SKM-1 (cell line): ENCODE results near the gene AGPAT1.
"Not testable (repeated sequence)": the region's sequence is repeated elsewhere in the genome, so short reads cannot be mapped to it uniquely, and the experiment has no call there.

Source experiments
- DNase-seq: peaks from one replicate; lab custom pipeline; 2025; ENCODE audit not compliant: unreplicated experiment; lab: John Stamatoyannopoulos, UW

AGPAT1 gene

DNA sequence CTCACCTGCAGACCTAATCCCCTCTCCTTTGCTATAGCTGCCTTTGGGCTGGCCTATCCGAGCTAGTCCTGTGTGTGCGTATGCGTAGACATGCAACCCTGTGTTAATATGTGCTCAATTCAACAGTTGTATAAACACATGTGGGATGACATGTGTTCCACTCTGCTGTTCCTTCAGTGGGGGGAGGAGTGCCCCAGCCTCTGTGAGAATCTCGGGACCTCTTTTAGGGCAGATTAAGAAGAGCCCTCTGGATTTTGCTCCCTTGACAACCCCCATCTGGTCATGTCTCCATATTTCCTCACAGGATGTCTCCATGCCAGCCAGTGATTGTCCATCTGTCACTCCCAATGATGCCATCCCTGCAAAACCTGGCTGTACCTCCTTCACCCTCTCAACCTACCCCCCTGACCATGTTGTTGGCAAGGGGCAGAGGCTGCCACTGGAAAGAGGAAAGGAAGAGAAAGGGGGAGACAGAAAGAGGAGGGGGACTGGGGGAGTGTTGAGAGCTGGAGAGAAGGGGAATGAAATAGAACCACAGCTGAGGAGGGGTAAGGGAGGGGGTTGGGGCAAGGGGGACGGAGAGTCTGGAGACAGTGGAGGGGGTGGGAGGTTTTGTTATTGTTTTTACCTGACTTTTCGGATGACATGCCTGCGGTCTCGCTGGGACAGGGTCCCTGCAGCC is 24.6 kb downstream of the AGPAT1 start:
- DNase-seq = no peak

DNA sequence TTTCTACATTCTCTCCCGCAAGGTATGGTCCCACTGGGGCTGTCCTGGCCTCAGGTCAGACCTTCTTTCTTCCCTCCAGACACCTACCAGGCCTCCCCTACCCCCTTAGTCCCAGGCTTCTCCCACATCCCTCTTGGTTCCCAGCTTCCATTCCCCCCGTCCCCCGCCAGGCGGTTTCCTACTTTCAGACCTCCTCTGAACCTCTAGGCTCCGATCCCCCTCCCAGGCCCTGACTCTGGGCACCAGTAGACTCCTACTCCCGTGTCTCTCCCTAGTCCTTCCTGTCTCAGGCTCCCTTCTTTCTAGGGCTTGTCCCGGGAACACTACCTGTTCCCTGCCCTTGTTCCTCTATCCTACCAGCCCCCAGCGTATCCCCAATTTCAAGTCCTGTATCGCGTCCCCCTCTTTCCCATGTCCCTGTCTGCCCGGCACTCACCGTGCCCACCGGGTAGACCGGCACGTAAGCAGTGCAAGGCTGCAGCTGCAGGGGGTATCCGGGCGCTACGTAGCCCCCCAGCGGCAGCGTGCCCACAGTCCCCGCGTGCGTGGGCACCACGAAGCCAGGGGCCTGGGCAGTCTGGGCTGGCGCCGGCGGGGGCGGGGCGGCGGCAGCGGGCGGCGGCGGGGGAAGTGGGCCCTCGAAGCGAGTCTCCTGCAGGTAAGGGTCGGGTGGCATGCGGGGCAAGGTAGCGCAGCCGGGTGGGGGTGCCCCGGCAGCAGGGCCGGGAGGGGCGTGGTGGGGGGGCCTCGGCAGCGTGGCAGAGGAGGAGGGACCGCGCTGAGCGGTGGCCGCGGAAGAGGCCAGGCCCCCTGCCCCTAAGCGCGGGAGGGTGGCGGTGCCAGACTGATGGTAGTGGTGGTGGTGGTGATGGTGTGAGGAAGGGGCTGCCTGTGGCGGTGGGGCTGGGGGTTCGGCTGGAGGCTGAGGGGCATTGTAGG is 25.7 kb downstream of the AGPAT1 start:
- no peak for DNase-seq

DNA sequence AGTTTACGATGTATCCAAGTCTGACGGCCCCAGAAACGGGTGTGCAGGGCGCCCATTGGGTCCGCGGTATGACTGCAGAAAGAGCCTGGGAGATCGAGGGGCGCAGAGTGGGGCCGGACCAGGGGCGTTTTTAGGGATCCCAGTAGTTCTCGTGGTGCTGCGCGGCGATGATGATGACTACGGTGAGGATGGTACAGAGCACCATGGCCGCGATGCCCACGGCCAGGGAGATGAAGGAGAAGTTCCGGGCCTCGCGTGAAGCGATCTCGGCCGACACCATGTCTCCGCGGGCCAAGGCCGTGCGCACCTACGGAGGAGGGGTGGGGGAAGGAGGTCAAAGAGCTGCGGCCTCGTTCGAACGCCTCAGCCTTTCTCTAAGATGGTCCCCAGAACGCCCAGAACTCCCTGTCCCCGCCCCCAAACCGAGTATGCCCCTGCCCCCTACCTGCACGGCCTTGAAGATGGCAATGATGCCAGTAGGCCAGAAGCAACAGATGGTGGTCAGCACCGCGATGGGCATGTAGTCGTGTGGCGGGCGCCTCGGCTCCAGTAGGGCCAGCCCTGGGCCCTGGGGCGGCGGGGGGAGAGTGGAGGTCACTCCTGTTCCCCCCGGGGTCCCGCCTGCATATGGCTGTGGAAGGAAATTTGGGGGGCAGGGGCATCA is 26.7 kb downstream of the AGPAT1 start:
- no peak for DNase-seq

DNA sequence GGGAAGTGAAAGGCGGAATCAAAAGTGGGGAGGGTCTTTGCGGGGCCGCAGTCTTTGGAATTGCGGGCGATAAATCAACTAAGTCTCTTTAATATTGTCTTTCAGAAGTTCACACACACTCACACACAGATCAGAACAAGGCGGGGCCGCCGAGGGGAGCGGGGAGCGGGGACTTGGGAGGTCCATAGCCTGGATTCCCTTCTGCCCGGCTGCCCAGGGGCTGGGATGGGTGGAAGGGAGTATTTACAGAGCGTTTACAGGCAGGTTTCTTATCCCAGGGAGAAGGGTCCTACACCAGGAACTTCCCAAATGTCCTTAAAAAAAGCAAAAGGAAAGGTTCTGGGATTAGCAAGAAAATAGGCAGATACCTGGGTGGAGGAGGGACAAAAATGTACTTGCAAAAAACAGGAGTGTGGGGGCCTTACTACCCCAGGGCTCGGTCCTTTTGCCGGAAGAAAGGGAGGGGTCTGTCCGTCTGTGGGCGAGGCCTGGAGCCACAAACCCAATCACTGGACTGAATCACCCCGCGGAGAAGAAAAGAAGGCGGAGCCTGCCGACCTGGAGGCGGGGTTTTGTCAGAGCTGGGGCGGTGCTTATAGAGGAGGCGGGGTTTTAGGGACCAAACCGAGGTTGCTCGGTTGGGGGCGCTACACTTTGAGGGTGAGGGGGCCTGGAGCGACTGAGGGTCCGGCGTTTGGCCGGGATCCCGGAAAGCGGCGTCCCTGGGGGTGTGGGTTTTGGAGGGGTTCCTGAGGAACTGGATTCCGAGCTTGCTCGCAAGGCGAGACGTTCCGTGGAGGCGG is 27.4 kb downstream of the AGPAT1 start:
- DNase-seq = peak; percentile 21

DNA sequence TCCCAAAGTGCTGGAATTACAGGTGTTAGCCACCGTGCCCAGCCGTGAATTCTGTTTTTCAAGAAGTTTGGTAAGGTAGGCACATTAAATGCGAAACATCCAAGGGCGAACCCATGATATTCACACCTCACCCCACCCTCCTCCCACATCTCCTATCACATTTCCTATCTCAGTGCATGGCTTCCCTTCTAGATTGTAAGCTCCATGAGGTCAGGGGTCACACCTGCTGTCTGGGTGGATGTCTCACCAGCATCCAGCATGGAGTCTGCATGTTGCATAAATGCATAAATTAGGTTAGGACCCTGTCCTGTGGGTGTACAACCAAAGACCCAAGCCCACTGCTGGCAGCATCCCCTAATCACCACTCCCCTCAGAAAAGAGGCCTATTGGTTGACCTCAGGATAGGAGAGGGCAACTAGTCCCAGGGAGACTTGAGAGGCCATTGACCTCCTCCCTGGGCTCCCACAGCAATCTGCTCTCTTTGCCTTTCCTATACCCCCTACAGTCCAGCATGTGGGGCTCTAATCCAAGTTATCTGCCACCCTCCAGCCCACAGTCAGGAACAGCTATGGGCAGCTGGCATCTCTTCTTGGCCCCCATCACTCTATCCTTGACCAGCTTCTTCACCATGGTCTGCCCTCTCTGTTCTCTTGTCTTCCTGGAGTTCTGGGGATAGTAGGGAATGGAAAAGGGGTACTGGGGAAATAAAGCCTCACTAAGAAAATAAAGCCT is 28.3 kb downstream of the AGPAT1 start:
- no peak for DNase-seq

DNA sequence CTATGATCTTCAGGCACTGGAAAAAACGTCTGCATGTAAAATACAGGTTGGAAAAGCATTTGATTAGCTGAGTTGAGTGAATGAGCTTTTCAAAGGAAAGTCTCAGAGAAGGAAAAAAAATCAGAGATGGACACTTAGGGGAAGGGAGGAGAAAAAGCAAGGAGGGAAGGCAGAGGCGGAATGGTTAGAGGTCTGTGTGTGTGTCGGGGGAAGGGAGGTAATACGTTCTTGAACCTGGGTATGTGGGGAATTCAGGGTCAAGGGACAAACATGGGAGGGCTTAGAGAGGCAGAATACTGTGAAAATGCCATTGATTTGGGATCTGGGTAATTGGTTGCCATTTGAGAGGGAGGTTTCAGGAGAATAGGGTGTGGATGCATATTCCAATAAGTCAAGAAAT is 29.2 kb downstream of the AGPAT1 start:
- DNase-seq = no peak

DNA sequence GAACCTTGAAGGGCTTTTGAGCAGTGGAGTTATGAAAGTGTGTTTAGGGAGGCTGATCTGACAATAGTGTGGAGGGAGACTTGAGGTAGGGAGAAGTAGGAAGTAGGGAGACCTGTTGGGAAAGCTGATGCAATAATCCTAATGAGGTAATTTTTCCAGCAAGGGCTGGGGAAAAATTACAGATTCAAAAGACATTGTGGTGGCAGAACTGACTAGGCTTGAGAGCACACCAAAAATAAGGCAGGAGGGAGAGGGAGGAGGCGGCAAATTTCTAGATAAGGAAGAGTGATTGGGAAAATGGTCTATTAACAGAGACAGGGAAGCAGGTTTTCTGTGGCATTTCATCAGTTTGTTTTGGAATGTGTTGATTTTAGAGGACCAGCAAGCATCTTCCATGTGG is 29.6 kb downstream of the AGPAT1 start:
- DNase-seq = no peak

DNA sequence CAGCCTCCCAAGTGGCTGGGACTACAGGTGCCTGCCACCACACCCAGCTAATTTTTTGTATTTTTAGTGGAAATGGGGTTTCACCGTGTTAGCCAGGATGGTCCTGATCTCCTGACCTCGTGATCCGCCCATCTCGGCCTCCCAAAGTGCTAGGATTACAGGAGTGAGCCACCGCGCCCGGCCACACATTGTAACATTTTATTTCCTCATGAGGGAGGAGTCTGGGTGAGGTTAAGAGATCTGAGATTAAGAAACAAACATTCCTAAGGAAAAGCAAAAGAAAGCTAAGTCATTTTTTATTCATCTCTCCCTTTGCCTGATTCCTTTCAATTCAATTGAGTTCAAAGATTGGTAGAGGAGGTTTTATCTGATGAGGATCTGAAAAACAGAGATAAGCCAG is 31.6 kb downstream of the AGPAT1 start:
- DNase-seq = not testable (repeated sequence)

DNA sequence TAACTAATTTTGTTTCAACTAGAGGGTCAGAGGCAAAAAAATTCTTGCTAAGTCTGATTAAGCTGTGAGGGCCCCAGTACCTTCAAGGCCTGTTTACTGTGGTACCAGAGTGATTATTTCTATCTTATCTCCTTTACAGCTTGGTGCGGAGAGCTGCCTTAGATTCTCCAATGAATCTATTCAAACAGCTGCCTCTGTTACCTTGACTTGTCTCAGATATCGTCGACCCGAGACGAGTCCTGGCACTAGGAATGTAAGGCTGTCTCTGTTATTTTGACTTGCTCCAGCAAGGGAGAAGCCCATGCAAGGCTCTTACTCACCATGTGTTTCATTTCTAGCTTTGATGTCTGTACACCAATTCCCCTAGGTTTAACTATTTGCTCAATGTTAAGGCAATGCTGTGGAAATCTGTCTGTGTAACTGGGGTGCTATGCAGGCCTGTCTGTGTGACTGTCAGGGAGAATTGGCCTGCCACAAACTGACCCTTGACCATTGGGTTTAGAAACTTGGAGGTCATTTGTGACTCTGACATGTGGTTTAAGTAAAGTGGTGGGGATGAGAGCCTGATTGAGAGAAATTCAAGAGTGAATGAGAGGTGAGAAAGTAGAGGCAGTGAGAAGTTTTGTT is 35.4 kb downstream of the AGPAT1 start:
- DNase-seq = no peak

DNA sequence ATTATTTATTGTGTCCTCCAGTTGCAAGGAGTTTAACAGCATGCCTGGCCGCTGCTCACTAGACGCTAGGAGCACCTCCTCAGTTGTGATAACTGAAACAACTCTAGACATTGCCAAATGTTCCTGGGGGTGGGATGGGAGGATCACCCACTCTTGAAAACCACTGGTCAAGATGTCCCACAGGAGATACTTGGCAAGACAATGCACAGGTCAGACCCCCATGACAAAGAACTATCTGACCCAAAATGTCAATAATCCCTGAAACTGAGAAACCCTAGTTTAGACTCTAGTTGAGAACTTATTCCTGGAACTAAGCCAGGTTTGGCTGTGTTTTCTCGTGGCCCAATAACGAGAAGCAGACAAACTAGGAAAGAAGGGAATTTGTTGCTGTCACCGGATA is 36.3 kb downstream of the AGPAT1 start:
- no peak for DNase-seq

DNA sequence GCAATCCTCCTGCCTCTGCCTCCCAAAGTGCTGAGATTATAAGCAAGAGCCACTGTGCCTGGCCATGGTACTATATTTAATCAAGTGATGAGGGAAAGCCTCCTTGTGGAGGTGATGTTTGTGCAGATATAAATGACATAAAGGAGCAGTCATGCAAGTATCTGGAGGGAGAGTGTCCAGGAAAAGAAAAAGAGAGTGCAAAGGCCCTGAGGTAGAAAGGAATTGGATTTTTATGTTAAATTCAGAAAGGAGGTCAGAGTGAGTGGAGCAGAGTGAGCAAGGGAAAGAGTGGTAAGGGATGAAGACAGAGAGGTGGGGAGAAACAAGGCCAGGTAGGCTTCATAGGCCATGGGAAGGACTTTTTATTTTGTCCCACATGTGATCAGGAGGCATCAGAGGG is 38.4 kb downstream of the AGPAT1 start:
- no peak for DNase-seq

DNA sequence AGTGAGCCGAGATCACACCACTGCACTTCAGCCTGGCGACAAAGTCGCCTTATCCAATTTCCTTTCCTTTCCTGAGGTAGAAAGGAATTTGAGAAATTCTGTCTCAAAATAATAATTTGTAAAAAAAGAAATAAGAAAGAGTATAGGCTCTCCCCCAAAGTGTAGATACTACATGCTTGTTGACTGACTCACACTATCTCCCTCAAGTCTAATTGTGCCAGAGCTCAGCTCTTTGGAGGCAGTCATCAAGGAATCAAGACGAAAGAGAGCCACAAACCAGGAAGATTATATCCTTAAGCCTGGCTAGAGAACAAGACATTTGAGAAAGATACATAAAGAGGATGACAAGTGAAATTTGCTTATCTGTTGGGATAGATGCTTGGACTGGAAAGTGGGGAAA is 42.1 kb downstream of the AGPAT1 start:
- no peak for DNase-seq

DNA sequence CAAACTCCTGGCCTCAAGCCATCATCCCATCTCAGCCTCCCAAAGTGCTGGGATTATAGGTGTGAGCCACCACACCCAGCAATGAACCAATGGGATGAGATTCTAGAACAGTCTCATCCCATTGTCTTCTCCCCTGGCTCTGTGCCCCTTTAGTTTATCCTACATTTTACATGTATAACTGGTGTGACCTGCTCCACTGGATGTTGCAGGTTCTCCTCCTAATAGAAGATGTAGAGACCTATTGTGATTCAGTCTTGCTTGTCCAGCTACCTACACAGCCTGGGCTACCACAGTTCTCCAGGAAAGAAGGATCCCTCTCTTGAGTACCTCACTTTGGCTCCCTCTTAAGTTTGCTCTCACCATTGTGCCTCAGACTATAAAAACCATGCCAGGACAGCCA is 43.8 kb downstream of the AGPAT1 start:
- no peak for DNase-seq

DNA sequence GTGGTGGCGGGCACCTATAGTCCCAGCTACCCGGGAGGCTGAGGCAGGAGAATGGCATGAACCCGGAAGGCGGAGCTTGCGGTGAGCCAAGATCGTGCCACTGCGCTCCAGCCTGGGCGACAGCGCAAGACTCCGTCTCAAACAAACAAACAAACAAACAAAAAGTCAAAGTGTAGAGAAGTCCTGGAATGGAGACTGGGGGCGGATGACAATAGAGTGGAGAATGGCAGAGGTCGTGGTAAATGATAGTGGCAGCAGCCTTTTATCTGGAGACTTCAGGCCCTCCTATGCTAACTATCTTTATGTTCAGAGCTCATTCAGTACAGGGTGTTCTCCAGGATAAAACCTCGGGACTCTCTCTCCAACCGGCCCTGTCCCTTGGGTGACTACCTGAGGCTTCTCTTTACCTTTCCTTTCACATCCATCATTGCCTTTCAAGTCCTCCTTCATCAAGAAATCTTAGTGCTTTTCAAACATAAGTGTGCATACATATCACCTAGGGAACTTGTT is 44.4 kb downstream of the AGPAT1 start:
- DNase-seq = no peak

DNA sequence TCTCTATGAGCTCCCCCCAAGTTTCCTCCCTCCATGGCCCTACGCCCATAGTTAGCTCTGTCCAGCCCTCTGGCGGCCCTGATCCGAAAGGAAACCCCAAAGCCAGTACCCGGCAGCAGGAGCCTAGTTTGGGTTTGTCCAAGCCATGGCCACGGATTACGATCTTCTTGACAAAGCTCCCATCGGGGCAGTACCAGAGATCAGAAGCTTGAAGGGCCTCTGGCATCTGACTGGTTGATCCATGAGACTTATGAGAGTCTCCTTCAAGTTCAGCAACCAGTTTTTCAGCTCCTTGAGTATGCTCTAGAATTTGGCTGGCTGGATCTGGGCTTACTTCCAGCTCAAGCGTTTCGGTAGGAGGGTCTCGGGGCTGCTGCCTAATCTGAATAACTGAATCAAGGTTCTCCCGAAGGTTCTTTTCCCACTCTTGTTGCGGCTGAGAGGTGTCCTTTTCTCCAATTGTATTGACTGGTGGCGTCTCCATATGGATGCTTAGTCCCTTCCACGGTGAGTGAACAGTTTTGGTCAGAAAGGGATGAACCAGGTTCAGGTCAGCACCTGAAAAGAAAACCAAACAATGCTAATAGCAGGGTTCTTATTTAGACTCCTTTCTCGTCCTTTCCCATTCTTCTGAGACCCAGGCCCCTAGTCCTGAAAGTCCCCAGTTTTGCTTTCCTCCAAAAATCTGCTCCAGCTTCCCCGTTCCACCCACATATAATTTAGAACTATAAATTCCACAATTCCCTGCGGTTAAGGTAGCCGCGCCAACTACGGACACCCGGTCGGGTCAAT is 46.4 kb downstream of the AGPAT1 start:
- DNase-seq = peak; percentile 78

DNA sequence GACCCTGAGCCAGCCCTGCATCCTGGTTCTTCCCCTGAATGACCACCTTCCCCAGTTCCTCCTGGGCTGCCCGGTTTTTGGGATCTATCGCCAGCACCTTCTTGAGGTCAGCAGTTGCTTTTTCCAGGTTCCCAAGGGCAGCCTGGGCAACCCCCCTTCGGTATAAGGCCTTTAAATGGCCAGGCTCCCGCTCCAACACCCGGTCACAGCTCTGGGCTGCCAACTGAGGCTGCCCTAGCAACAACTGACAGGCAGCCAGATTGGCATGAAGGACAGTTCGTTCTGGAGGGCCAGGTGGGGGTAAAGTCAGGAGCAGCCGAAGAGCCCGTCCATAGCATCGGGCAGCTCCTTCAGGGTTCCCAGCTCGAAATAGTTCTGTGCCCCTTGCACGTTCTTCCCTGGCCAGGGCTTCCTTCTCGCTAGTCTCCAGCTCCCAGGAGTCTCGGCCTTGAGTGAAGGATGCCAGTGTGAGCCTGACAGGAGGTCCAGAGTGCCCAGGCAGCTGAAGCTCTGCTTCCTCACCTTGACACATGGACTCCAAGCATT is 47.1 kb downstream of the AGPAT1 start:
- DNase-seq = no peak

DNA sequence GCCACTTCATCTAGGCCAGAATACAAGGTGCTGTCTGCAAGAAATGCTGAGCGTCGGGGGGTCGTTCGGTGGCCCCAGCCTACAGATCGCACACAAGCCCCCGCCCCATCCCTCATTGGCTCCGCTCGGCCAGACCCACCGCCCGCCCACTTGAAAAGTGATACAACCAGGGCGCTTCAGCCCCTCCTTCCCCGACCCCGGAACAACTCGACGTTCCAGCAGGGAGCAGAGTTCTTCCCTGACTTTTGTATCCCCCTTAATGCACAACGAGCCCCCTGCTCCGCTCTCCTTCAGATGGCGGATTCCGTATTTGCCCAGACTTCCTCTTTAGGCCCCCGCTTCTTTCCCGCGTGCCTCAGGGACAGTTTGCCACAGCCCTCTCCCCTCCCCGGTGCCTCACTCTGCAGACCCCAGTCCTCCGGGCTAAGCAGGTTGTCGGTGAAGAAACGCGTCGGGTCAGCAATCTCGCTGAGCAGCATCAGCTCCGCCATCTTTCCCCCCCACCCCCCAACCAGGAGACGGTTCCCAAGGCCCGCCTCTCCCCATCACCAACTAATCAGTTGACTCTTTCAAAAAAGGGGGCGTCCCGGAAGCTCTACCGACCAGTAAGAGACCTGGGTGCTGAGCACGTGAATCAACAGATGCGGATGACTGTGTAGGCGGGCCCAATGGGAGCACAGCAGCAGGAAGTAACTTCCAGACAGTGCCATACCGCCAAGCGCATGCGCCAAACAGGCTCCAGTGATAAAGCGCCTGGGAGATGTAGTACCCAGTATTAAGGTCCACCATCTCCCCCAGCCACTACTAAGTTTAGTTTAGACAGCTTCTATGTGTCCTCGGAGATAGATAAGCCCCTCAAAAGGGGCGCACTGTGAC is 47.9 kb downstream of the AGPAT1 start, which contains the start of gene ATF6B:
ATF6B (minus strand) TSS at position 530 of the 876 bp plus-strand sequence; CDS start at position 491, 39 bp downstream.
- DNase-seq = peak; percentile 96

DNA sequence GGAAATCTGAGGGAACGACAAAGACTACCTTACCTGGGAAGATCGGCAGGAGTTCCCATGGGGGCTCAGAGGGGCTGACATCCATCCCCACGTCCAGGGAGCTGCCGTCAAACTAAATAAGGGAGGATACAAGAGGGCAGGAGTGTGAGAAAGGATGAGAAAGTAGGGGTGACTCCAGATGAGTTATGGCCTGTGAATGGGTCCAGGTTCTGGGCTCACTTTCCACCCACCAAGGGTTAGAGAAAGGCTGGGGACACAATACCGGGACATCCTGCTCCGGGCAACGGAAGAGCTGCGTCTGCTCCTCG is 48.5 kb downstream of the AGPAT1 start:
- no peak for DNase-seq
